ENCODE data around the gene COG5. TPM values are rescaled to one million over a fixed set of nuclear protein-coding genes. Genes with fewer than 3 reads are reported as not detected.

COG5 gene
- total and polyA plus RNA-seq, 9 of the 15 experiments (the other 6 are each of a cell fraction or from before 2014, with no cell fraction given), result 15.3 to 75.1 (median 56.4) TPM

DNA sequence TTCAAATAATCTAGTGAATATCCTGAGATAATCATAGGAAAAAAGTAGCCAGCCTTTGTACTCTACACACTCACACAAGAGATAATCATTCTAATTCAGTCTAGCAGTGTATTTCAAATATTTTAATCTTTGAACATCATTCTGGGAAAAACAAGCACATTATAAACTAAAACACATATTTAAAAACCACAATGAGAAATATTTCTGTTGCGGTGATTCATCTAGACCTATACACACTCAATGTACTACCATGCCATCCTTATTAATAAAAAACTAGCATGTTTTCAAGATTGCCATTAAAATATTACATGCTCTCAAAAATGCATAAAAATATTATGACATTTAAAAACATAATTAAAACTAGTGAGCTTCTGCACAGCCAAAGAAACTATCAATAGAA lies 11.8 kb downstream of the COG5 start:
- Histone ChIP-seq H3K4me2 (ENCODE audit: insufficient read depth, low read length) (no peak overlapping the region), H3K9me1 (ENCODE audit: control insufficient read depth, insufficient read depth, low read length) (no peaks in the 10 kb centered on the region), H3K79me2 (ENCODE audit: control insufficient read depth, insufficient read depth, low read length) (peaks cover 32% of the 10 kb centered on the region), H3K27ac (ENCODE audit: extremely low read depth, low read depth, low read length) (no peak overlapping the region), H2AFZ (ENCODE audit: low read depth, low read length) (no peak overlapping the region), H3K4me1 (replicated peaks in 1 of 2; ENCODE audit: control insufficient read depth in 2 of 2, insufficient read depth in 2 of 2, low read length in 2 of 2) (no peaks in the 10 kb centered on the region), H4K20me1 (replicated peaks; ENCODE audit: control insufficient read depth, insufficient read depth, low read length) (no peaks in the 10 kb centered on the region), H3K36me3 (ENCODE audit: control insufficient read depth, insufficient read depth, low read length) (peaks cover 74% of the 10 kb centered on the region), H3K27me3 (ENCODE audit: control insufficient read depth in 2 of 2, insufficient read depth in 2 of 2, low read length in 2 of 2) (no peaks in the 10 kb centered on the region), H3K9ac (ENCODE audit: insufficient read depth in 1 of 2, low read depth in 2 of 2, low read length in 2 of 2) (no peak overlapping the region), H3K9me3 (replicated peaks; ENCODE audit: control insufficient read depth, insufficient read depth, low read depth, low read length) (no peaks in the 10 kb centered on the region), H3K4me3 (no peak overlapping the region)
- BruUV-seq (replicated peaks), result no TSS peak
- WGBS (ENCODE audit: insufficient coverage, low coverage, missing lambda C conversion rate), result 96% methylated on average over 1 of the region's 1 CpG
- intact Hi-C loops (cut with micrococcal nuclease) (no loop called here), in situ Hi-C loops (cut with MboI) (no loop called here)
- ATAC-seq (no peak), FAIRE-seq (no peak), DNase-seq (ENCODE audit: extremely low read depth in 1 of 4, low spot score in 3 of 4) (no peak)
- POLR2A ChIA-PET, result interaction anchor here (2.4 kb wide), 1 partner anchor 13 kb away, joined by 13 read pairs; the partner anchor contains the start of genes COG5 and DUS4L
- CTCF ChIA-PET (ENCODE audit: low intra/inter-chr PET ratio), result no interaction called here
- no peak for TF ChIP-seq RAD51 (IDR thresholded peaks at IDR 0.05; ENCODE audit: borderline replicate concordance, low read depth)
- TF ChIP-seq, protein P1, sequence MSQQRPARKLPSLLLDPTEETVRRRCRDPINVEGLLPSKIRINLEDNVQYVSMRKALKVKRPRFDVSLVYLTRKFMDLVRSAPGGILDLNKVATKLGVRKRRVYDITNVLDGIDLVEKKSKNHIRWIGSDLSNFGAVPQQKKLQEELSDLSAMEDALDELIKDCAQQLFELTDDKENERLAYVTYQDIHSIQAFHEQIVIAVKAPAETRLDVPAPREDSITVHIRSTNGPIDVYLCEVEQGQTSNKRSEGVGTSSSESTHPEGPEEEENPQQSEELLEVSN (IDR thresholded peaks at IDR 0.05; ENCODE audit: borderline replicate concordance in 1 of 2, extremely low read depth in 1 of 2, insufficient read depth in 1 of 2, insufficient read length in 1 of 2, low read depth in 1 of 2, low read length in 1 of 2, poor library complexity in 1 of 2, severe bottlenecking in 1 of 2), result no peak
- TF ChIP-seq FOS (IDR thresholded peaks at IDR 0.05; ENCODE audit: extremely low read depth, insufficient read length), result no peak
- TF ChIP-seq HDAC1 (IDR thresholded peaks at IDR 0.05), result no peak
